Activated B cell treated with CpG ODN at 0.5 μM for 24 hours (primary cell): ENCODE results near the gene ZNF787. TPM values are rescaled to one million over a fixed set of nuclear protein-coding genes. Genes with fewer than 3 reads are reported as not detected.
A peak's percentile ranks its signal among the peaks of the same experiment; 100 is the strongest.

Experiments
- ATAC-seq: fragments of 200-7000 bp; cut with Tn5 transposase; one replicate; pipeline ENCODE4 v1.10.0; 2021; ENCODE audit warnings: low read depth, mild to moderate bottlenecking, moderate library complexity
- CTCF ChIA-PET: fragments of 350-600 bp; sonication (Branson Sonifier 250); formaldehyde crosslinking; loops from one replicate; lab custom pipeline; 2021; ENCODE audit warnings: antibody characterized with exemption; lab: Charles Lee
- POLR2A ChIA-PET: fragments of 350-600 bp; sonication (Branson Sonifier 250); formaldehyde crosslinking; loops from one replicate; lab custom pipeline; 2021; ENCODE audit warnings: antibody characterized with exemption; lab: Charles Lee
- DNase-seq: peaks from one replicate; pipeline ENCODE4 v3.0.0; 2022
- H3K27ac Mint-ChIP-seq: one replicate; pipeline ENCODE4 v1.8.0; 2020; ENCODE audit warnings: mixed read lengths
- H3K27me3 Mint-ChIP-seq: one replicate; pipeline ENCODE4 v1.8.0; 2021; ENCODE audit warnings: mixed read lengths
- H3K36me3 Mint-ChIP-seq: one replicate; pipeline ENCODE4 v1.8.0; 2021; ENCODE audit warnings: low read depth, mixed read lengths
- H3K4me1 Mint-ChIP-seq: one replicate; pipeline ENCODE4 v1.8.0; 2021; ENCODE audit warnings: mixed read lengths
- H3K4me3 Mint-ChIP-seq: one replicate; pipeline ENCODE4 v1.8.0; 2020; ENCODE audit warnings: mild to moderate bottlenecking, mixed read lengths
- H3K9me3 Mint-ChIP-seq: one replicate; pipeline ENCODE4 v1.8.0; 2020; ENCODE audit warnings: mixed read lengths
- intact Hi-C: fragments of 100-400 bp; cut with micrococcal nuclease; formaldehyde crosslinking; loops from one replicate; pipeline ENCODE4 v1.15.1; 2024
- total RNA-seq: library from RNA; stranded (reverse); gene quantifications from 2 replicates; pipeline ENCODE4 v1.2.3, GENCODE V29; 2022
- TF ChIP-seq, protein P1 (sequence below): fragments of 200-600 bp; IDR thresholded peaks from one replicate; pipeline ENCODE4 v1.8.0; 2022; ENCODE audit warnings: antibody characterized with exemption, mild to moderate bottlenecking

ZNF787 gene
- total RNA-seq, 1 donor from 2014 or later, result 42.3 TPM

DNA sequence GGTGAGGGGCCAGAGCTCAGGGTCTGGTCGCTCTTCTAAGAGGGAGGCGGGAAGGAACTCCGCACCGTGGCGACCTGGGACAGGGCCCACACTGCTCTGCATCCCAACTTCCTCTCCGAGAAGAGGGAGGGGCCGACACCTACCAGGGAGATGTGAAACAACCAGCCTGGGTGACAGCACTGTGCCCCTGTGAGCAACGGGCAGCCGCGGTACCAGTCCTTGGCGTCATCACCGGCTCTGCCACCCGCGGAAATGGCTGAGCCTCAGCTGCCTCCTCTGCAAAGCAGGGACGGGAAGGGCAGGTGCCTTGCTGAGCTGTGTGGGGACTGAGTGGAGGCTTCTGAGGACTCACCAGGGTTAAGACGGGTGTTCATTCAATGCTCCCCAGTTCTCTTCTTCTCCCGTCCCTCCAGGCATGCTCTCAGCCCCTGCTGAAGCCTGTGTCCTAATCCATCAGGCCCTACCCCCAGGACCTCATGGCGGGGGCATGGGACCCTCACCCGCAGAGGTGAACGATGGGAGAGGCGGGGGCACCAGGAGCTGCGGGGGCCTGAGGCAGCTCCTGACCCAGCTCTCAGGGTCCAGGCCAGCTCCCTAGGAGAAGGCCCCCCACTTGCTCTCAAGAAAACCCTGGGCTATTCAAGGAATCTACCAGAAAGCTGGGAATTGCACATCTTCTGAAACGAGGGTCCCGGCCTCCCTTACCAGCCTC is 9.3 kb downstream of the ZNF787 start:
- TF ChIP-seq, protein P1, sequence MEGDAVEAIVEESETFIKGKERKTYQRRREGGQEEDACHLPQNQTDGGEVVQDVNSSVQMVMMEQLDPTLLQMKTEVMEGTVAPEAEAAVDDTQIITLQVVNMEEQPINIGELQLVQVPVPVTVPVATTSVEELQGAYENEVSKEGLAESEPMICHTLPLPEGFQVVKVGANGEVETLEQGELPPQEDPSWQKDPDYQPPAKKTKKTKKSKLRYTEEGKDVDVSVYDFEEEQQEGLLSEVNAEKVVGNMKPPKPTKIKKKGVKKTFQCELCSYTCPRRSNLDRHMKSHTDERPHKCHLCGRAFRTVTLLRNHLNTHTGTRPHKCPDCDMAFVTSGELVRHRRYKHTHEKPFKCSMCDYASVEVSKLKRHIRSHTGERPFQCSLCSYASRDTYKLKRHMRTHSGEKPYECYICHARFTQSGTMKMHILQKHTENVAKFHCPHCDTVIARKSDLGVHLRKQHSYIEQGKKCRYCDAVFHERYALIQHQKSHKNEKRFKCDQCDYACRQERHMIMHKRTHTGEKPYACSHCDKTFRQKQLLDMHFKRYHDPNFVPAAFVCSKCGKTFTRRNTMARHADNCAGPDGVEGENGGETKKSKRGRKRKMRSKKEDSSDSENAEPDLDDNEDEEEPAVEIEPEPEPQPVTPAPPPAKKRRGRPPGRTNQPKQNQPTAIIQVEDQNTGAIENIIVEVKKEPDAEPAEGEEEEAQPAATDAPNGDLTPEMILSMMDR, result no peak

DNA sequence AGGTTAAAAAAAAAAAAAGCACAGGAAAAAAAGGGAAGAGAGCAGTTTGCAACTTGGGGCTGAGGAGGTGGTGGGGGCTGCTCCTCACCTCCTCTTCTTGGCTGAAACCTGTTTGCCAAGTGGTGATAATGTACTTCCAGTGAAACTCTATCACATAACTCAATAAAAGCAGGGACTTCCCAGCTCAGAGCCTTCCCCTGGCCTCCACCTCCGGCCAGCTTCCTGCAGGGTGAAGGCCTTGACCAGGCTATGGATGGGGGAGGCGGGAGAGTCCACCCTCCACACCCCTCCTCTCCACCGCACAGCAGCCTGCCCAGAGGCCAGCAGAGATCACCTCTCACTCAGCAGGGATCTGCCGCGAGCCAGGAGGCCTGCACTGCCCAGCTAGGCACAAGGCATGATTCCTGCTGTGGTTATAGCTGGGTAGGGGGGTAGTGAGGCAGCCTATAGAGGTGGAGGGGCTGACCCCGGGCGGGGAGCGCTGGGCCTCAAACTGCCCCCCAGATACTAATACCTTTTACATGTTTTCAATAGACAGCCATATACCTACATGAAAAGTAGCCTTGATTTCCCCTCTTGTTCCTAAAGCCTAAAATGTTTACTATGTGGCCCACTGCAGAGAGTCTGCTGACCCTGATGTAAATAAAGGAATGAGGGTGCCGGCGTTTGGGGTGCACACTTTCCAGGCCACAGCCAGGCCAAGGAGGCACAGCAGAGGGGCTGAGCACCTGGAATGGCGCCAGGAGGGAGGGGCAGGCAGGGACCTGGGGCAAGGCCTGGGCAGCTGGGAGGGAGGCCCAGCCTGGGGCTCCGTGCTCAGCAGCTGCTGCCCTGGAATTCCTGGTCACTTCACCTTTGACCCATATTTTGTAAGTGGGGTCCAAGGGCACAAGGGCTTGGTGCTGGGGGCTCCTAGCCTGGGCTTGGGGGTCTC is 10.3 kb downstream of the ZNF787 start:
- TF ChIP-seq, protein P1, result no peak
- H3K9me3 Mint-ChIP-seq, result no peaks in the 10 kb centered on the region
- intact Hi-C loops, result loop anchor here (1.0 to 2.0 kb wide), 4 partner anchors 11 to 205 kb away; partner anchors contain the start of genes ZNF444 and ZNF787
- H3K27ac Mint-ChIP-seq, result peak overlapping the region; percentile 84
- ChIA-PET CTCF (interaction anchor here (1.0 kb wide), 1 partner anchor 142 kb away, joined by 3 read pairs; no protein-coding TSS in a partner anchor), POLR2A (interaction anchor here (0.9 to 4.0 kb wide), 3 partner anchors 10 to 30 kb away, joined by 3 to 51 read pairs (median 5); partner anchors contain the start of genes ZNF444 and ZNF787)
- peaks cover 89% of the 10 kb centered on the region for H3K4me1 Mint-ChIP-seq
- no peaks in the 10 kb centered on the region for H3K27me3 Mint-ChIP-seq
- peaks cover 18% of the 10 kb centered on the region for H3K36me3 Mint-ChIP-seq
- ATAC-seq, result no peak
- peak overlapping the region; percentile 77 for H3K4me3 Mint-ChIP-seq
- no peak for DNase-seq

More for the DNA sequence above, 9.3 kb downstream of the ZNF787 start:
- no peaks in the 10 kb centered on the region for H3K27me3 Mint-ChIP-seq
- ChIA-PET POLR2A (interaction anchor here (0.6 to 4.0 kb wide), 4 partner anchors 9 to 1884 kb away, joined by 3 to 51 read pairs (median 4); partner anchors contain the start of gene ZNF787), CTCF (interaction anchor here (1.0 kb wide), 1 partner anchor 141 kb away, joined by 3 read pairs; no protein-coding TSS in a partner anchor)
- peak; percentile 96 for ATAC-seq
- H3K9me3 Mint-ChIP-seq, result no peaks in the 10 kb centered on the region
- intact Hi-C loops, result loop anchor here (1.0 to 2.0 kb wide), 4 partner anchors 10 to 204 kb away; partner anchors contain the start of genes ZNF444 and ZNF787
- DNase-seq, result peak; percentile 61
- peaks cover 83% of the 10 kb centered on the region for H3K4me1 Mint-ChIP-seq
- H3K27ac Mint-ChIP-seq, result peak overlapping the region; percentile 84
- peak overlapping the region; percentile 77 for H3K4me3 Mint-ChIP-seq
- peaks cover 12% of the 10 kb centered on the region for H3K36me3 Mint-ChIP-seq

DNA sequence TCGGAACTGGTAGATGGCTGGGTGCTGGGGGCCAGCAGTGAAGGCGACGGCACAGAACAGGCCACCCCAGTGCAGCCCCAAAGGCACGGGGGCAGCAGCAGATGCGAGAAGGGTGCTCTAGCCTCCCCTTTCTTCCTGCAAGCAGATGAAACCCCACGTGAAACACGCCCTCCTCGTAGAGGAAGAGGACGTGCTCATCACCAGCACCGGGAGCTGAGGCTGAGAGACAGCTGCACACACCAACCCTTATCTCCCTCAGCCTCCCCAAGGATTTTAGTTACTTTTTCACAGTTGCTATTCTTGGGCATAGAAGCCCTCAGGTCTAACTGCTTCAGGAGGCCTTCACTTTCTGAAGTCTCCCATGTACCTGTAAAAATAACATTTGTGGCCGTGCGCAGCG is 11.9 kb downstream of the ZNF787 start:
- intact Hi-C loops, result no loop called here
- ChIA-PET CTCF (no interaction called here), POLR2A (interaction anchor here (0.6 to 4.0 kb wide), 2 partner anchors 11 to 24 kb away, joined by 5 to 51 read pairs; partner anchors contain the start of gene ZNF787)
- TF ChIP-seq, protein P1, result no peak
- Mint-ChIP-seq H3K9me3 (no peaks in the 10 kb centered on the region), H3K4me1 (peaks cover 89% of the 10 kb centered on the region), H3K27ac (peak overlapping the region; percentile 30), H3K4me3 (peak overlapping the region; percentile 28), H3K27me3 (no peaks in the 10 kb centered on the region), H3K36me3 (peaks cover 17% of the 10 kb centered on the region)
- ATAC-seq (no peak), DNase-seq (no peak)

DNA sequence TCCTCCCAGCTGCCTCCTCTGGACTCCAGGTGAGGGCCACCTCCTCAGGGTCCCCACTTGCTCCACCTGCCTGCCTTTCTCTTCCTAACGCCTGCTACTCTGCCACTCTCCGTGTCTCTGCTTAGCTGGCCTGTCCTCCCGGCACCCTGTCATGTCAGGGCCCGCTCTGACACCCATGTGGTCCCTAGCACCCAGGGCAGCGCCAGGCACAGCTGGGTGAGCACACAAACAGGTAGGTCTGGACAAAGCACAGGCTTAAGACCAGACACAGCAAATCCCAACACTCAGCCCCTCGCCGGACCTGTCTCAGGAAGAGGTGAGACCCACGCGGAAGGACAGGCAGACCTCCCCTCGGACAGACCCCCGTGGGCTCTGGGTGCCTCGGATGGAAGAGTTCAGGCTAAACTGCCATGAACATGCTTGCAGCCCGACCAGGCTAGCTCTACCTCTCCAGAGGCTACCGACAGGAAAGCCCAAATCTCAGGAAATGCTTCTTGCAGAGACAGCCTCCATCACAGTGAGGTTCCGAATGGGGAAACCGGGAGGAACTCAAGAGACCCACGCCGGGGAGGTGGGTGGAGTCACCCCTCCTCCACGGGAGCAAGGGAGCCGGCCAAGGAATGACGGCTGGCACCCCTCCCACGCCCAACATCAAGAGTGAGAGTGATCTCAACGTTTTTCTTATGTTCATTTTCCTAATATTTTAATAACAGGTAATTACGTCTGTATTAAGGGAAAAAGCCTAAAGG is 12.5 kb downstream of the ZNF787 start:
- CTCF ChIA-PET, result no interaction called here

More for the DNA sequence above, 12.5 kb downstream of the ZNF787 start:
- H3K36me3 Mint-ChIP-seq, result peaks cover 17% of the 10 kb centered on the region
- no peak for ATAC-seq
- TF ChIP-seq, protein P1, result no peak
- peaks cover 84% of the 10 kb centered on the region for H3K4me1 Mint-ChIP-seq
- H3K9me3 Mint-ChIP-seq, result no peaks in the 10 kb centered on the region
- H3K27ac Mint-ChIP-seq, result peak overlapping the region; percentile 72
- intact Hi-C loops, result no loop called here
- no peak for DNase-seq
- H3K27me3 Mint-ChIP-seq, result no peaks in the 10 kb centered on the region
- POLR2A ChIA-PET, result interaction anchor here (0.6 to 0.8 kb wide), 3 partner anchors 25 to 476 kb away, joined by 4 to 8 read pairs (median 5); partner anchors contain the start of gene ZNF444
- H3K4me3 Mint-ChIP-seq, result peak overlapping the region; percentile 7
